GM21367 (cell line): ENCODE data around the gene LSM12.

ENCODE experiments used
- ATAC-seq: cut with Tn5 transposase; IDR thresholded peaks from one replicate; pipeline ENCODE4 v1.9.1; 2021; ENCODE audit not compliant: unreplicated experiment

Gene LSM12

DNA sequence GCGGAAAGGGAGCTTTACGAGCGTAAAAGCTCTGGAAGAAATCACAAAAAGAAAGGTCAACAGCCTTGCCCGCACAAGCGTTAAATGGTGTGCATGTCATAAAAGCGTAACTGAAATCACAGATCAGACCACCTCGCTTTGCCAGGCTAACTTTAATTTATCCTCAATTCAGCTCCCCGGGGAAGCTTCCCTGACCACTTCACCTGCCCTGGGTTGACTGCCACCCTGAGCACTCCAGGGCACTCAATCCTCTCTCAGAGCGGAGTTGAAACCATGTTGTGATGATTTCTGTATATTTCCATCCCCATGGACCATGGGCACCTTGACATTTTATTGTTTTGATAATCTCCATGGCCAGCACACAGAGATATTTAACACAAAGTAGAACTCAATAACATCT lies 78.2 kb downstream of the LSM12 start:
- ATAC-seq = no peak

DNA sequence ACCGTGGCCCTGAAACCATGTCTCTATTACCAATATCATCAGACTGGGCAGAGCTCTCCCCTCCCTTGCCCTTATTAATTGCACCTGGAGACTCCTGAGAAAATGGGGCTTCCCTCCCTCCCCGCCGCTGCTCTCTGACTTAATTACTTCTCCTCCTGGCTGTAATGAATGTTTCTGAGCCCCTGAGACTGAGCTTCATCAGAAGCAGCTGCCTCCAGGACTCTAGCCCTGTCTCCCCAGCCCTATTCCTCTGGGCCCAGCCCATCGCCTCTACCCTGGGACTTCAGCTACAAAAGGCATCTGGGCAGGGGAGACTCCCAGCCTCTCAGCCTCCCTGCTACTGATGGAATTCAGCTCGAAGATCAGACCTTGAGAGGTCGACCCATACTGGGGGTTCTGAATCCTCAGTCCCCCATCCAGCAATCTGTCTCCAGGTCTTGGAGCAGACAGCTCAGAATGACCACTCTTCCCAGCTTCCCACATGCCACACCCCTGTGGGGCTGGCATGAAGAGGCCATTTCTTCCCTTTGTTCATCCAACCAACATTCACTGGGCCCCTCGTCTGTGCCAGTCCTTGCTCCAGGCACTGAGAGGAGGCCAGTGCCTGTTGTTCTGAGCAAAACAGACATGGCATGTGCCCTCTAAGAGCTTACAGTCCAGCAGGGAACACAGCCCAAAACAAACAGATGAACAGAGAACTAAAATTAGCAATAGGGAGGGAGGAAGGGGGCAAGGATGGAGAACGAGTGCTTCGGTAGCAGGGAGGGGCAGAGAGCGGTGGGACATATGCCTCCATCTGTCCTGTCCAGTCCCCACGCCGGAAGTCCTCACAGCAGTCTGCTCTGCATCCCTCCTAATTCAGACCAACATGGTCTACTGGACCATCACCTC lies 79.1 kb downstream of the LSM12 start:
- ATAC-seq = no peak

DNA sequence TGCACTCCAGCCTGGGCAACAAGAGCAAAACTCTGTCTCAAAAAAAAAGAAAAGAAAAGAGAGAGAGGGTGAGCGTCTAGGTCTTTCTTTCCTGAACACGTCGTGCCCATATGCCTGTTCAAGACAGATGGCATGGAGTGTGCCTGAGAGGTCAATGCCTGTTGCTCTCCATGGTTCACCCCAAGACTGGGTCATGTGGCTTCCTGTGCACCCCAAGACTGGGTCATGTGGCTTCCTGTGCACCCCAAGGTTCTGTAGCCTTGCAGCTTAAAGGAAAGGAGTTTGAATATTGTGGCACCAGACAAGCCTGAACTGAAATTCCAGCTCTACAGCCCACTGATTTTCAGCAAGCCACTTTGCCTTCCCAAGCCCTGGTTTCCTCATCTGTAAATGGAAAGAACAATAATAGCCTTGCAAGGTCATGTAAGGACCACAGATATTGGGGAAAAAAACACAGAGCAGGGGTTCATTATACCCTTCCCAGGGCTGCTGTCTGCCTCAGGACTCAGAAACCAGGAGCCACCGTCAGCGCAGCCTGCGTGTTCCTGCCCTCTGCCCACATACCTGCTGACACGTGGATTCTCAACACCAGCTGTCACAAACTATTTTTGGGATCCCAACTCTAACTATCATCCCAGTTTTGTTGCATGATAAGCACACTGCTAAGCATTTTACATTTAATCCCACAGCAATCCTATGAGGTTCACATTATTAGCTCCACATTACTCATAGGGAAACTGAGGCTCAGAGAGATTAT lies 80.1 kb downstream of the LSM12 start:
- ATAC-seq = no peak

GRCh38 chr17:43984521-43984920 lies 82.0 kb downstream of the LSM12 start:
- ATAC-seq = no peak
